T-cell (primary cell): ENCODE data around the gene RYK. TPM values are rescaled to one million over a fixed set of nuclear protein-coding genes. Genes with fewer than 3 reads are reported as not detected.

Source experiments
- ATAC-seq, 4 experiments: fragments of 200-7000 bp in 3 of 4; fragments of 150-1000 bp in 1 of 4; cut with Tn5 transposase; replicated peaks in 1 of 4; 1 replicate in 3 of 4; 2 replicates in 1 of 4; pipeline ENCODE4 v1.10.0; 2021; ENCODE audit warnings: moderate library complexity in 3 of 4, mild to moderate bottlenecking in 2 of 4, moderate number of reproducible peaks in 1 of 4
- CTCF ChIA-PET, 2 donors: fragments of 300-600 bp; sonication (Branson Sonifier 250); formaldehyde crosslinking; loops; one replicate each; lab custom pipeline; 2022; ENCODE audit warnings: antibody characterized with exemption in 2 of 2; lab: Charles Lee
- POLR2A ChIA-PET, 2 donors: fragments of 300-600 bp; sonication (Branson Sonifier 250); formaldehyde crosslinking; loops; one replicate each; lab custom pipeline; 2022; ENCODE audit warnings: antibody characterized with exemption in 2 of 2; lab: Charles Lee
- DNase-seq, 35 experiments: peaks; one replicate each; pipeline versions ENCODE4 v3.0.0 to v3.0.0-alpha.2; 2013 to 2023
- H3K27ac ChIP-seq: one replicate; pipeline ENCODE4 v1.5.1; 2013; ENCODE audit warnings: low read length
- H3K27me3 ChIP-seq, 2 experiments: replicated peaks in 1 of 2; 1 replicate in 1 of 2; 2 replicates in 1 of 2; pipeline versions ENCODE4 v1.6.1 to v1.7.0; 2013; ENCODE audit warnings: low read length in 1 of 2, mixed read lengths in 1 of 2; ENCODE audit not compliant: control insufficient read depth in 2 of 2, insufficient read depth in 2 of 2; ENCODE audit errors: extremely low read depth in 1 of 2
- H3K36me3 ChIP-seq, 2 donors: 1 replicate in 1 of 2; 2 replicates in 1 of 2; pipeline versions ENCODE4 v1.6.1 to v1.7.0; 2013; ENCODE audit warnings: low read length in 1 of 2; ENCODE audit not compliant: control insufficient read depth in 2 of 2, insufficient read depth in 1 of 2; ENCODE audit errors: extremely low read depth in 1 of 2
- H3K4me1 ChIP-seq, 2 experiments: 1 replicate in 1 of 2; 2 replicates in 1 of 2; pipeline versions ENCODE4 v1.6.1 to v1.7.0; 2013; ENCODE audit warnings: low read length in 2 of 2, mixed read lengths in 1 of 2; ENCODE audit not compliant: insufficient read depth in 2 of 2, control insufficient read depth in 1 of 2; ENCODE audit errors: extremely low read depth in 1 of 2
- H3K4me3 ChIP-seq, 2 donors: 1 replicate in 1 of 2; 2 replicates in 1 of 2; pipeline versions ENCODE4 v1.5.1 to v1.7.0; 2013; ENCODE audit warnings: mild to moderate bottlenecking in 2 of 2, low read length in 1 of 2, moderate library complexity in 1 of 2; ENCODE audit not compliant: control insufficient read depth in 1 of 2; ENCODE audit errors: extremely low read depth in 1 of 2
- H3K9me3 ChIP-seq: 2 replicates; pipeline ENCODE4 v1.7.0; 2013
- H3K27ac Mint-ChIP-seq, 2 donors: one replicate each; pipeline ENCODE4 v1.8.0; 2020 to 2021; ENCODE audit warnings: mild to moderate bottlenecking in 2 of 2, mixed read lengths in 2 of 2
- H3K27me3 Mint-ChIP-seq, 2 donors: one replicate each; pipeline ENCODE4 v1.8.0; 2021 to 2022; ENCODE audit warnings: mixed read lengths in 2 of 2
- H3K36me3 Mint-ChIP-seq: one replicate; pipeline ENCODE4 v1.8.0; 2021; ENCODE audit warnings: mixed read lengths
- H3K4me1 Mint-ChIP-seq, 3 donors: one replicate each; pipeline ENCODE4 v1.8.0; 2020 to 2022; ENCODE audit warnings: mixed read lengths in 3 of 3, mild to moderate bottlenecking in 1 of 3
- H3K4me3 Mint-ChIP-seq, 3 donors: one replicate each; pipeline ENCODE4 v1.8.0; 2020 to 2022; ENCODE audit warnings: mild to moderate bottlenecking in 3 of 3, mixed read lengths in 3 of 3, moderate library complexity in 3 of 3
- H3K9me3 Mint-ChIP-seq, 3 donors: one replicate each; pipeline ENCODE4 v1.8.0; 2020 to 2022; ENCODE audit warnings: mixed read lengths in 3 of 3
- WGBS: methylation state at CpG from one replicate; pipeline ENCODE4 v1.1.5; 2013; ENCODE audit warnings: missing lambda C conversion rate; ENCODE audit not compliant: insufficient coverage; 5-methylcytosine and 5-hydroxymethylcytosine counted together
- total RNA-seq, 35 experiments: library from RNA in 6 of 35; stranded (reverse) in 6 of 35; fragments of 120-200 nt in 1 of 35; gene quantifications; one replicate each; pipeline versions ENCODE4 v1.2.1 to v1.2.4 and lab custom pipeline; 2013 to 2026

Gene RYK
- total RNA-seq, 5 donors from 2014 or later (not counting 1 experiment from before 2014, with no cell fraction given), result 33.6 to 46.3 (median 38.0) TPM

DNA sequence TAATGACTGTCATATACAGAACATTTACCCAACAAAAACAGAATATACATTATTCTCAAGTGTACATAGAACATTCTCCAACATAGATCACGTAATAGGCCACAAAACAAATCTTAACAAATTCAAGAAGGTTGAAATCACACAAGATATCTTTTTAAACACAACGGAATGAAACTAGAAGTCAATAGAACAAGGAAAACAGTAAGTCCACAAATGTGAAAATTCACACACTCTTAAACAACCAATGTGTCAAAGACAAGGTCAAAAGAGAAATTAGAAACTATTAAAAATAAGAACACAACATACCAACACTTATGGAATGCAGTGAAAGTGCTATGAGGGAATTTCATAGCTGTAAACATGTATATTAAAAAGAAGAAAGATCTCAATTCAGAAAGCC lies 139.7 kb downstream of the RYK start:
- H3K27me3 ChIP-seq, result peaks cover 0 to 5% of the 10 kb centered on the region in 2 experiments

More for the DNA sequence above, 139.7 kb downstream of the RYK start:
- H3K27ac ChIP-seq, result no peak overlapping the region
- no peaks in the 10 kb centered on the region for H3K36me3 ChIP-seq
- DNase-seq (no peak), ATAC-seq (no peak)
- Mint-ChIP-seq H3K27ac (no peak overlapping the region), H3K4me1 (peaks cover 0 to 8% (median 3%) of the 10 kb centered on the region in 3 donors), H3K36me3 (peaks cover 6% of the 10 kb centered on the region), H3K27me3 (peaks cover 4% of the 10 kb centered on the region in 2 donors), H3K4me3 (no peak overlapping the region), H3K9me3 (peaks cover 6 to 16% (median 11%) of the 10 kb centered on the region in 3 donors)
- H3K4me3 ChIP-seq, result no peak overlapping the region
- no peaks in the 10 kb centered on the region for H3K9me3 ChIP-seq
- 85% methylated on average over 2 of the region's 2 CpGs for WGBS
- no peaks in the 10 kb centered on the region for H3K4me1 ChIP-seq
- ChIA-PET CTCF (no interaction called here), POLR2A (no interaction called here)

Other genes with a start within 250 kb of the RYK start
- under 1 TPM in 3 of 5 donors, not detected in 2; 0.18 to 0.39 (median 0.25) TPM for gene SLCO2A1, start 220.9 kb downstream of the RYK start, total RNA-seq
- under 1 TPM in 3 of 5 donors, not detected in 2; 0.20 to 0.96 (median 0.76) TPM for gene AMOTL2, start 123.6 kb upstream of the RYK start, total RNA-seq
- 10 to 100 TPM; 20.7 to 31.8 (median 22.6) TPM for gene ANAPC13, start 235.1 kb upstream of the RYK start, total RNA-seq
- 10 to 100 TPM; 21.7 to 26.1 (median 24.6) TPM for gene CEP63, start 235.2 kb upstream of the RYK start, total RNA-seq